ENCODE results near the gene BLOC1S3.
"Not testable (repeated sequence)": the region's sequence is repeated elsewhere in the genome, so short reads cannot be mapped to it uniquely, and the experiment has no call there.

BLOC1S3 gene

GRCh38 chr19:45224645-45225044 lies 46.1 kb downstream of the BLOC1S3 start:
- DNase-seq (ENCODE audit: low read depth in 2 of 2): no peak

- not testable (repeated sequence) for DNase-seq (ENCODE audit: low read depth in 2 of 2)
Measured at GRCh38 chr19:45229056-45229455, 50.5 kb downstream of the BLOC1S3 start.

Data from stimulated activated CD8-positive, alpha-beta memory T cell treated with anti-CD3 and anti-CD28 coated beads, Interleukin-7, amount 100 ng/mL, for 4 hours (primary cell).